ENCODE measurements around the gene ZNF385A. TPM values are rescaled to one million over a fixed set of nuclear protein-coding genes. Genes with fewer than 3 reads are reported as not detected.
A peak's percentile ranks its signal among the peaks of the same experiment; 100 is the strongest.

The ZNF385A gene
- total RNA-seq, 1 donor from 2014 or later, result 28.3 TPM

DNA sequence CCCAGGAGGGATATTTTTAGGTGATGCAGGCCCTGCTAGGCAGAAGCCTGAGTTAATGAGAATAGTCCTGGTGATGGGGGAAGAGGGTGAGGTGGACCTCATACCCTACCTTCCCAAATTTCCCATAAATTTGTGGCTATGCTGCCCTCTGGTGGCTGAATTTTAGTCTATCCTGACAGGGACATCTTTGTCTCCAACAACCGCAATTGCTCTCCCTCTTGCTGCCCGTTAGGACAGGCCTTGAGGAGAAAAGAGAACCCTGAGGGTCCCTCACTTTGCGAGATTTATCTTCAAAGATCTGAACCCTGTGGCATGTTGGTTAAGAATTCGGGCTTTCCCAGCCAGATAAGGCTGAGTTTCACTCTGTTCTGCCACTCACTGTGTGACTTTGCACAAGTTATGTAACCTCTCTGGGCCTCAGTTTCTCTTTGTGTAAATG is 9.8 kb upstream of the ZNF385A start:
- intact Hi-C loops (cut with DNase I), result no loop called here
- no peaks in the 10 kb centered on the region for H3K9me3 ChIP-seq
- TF ChIP-seq, protein P1, sequence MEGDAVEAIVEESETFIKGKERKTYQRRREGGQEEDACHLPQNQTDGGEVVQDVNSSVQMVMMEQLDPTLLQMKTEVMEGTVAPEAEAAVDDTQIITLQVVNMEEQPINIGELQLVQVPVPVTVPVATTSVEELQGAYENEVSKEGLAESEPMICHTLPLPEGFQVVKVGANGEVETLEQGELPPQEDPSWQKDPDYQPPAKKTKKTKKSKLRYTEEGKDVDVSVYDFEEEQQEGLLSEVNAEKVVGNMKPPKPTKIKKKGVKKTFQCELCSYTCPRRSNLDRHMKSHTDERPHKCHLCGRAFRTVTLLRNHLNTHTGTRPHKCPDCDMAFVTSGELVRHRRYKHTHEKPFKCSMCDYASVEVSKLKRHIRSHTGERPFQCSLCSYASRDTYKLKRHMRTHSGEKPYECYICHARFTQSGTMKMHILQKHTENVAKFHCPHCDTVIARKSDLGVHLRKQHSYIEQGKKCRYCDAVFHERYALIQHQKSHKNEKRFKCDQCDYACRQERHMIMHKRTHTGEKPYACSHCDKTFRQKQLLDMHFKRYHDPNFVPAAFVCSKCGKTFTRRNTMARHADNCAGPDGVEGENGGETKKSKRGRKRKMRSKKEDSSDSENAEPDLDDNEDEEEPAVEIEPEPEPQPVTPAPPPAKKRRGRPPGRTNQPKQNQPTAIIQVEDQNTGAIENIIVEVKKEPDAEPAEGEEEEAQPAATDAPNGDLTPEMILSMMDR (IDR thresholded peaks at IDR 0.05), result peak; percentile 73
- H3K27me3 ChIP-seq (ENCODE audit: low read depth), result no peaks in the 10 kb centered on the region
- H3K27ac ChIP-seq, result peak overlapping the region; percentile 21
- peaks cover 31% of the 10 kb centered on the region for H3K4me1 ChIP-seq
- peaks cover 58% of the 10 kb centered on the region for H3K36me3 ChIP-seq
- H3K4me3 ChIP-seq, result no peak overlapping the region
- DNase-seq (no peak), ATAC-seq (peak; percentile 14 to 53)

DNA sequence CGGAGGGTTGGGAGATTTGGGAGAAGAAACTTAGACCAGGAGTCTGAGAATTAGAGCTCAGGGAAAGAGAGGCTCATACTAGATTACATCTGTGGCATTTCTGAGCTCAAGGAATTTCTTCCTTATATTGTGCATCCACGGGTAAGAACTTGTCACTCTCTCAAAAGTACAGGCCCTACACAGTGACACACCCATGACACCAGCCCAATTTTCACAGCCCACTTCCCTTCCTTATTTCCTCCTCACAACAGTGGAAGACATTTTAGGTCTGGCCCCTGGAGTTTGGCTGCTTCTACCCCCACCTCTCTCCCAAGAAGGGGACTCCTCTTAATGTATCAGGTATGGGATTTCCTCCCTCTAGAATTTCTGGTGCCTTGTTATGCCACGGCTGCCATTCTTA is 9.2 kb upstream of the ZNF385A start:
- Histone ChIP-seq H3K4me3 (no peak overlapping the region), H3K36me3 (peaks cover 52% of the 10 kb centered on the region), H3K9me3 (no peaks in the 10 kb centered on the region), H3K4me1 (peaks cover 31% of the 10 kb centered on the region), H3K27me3 (ENCODE audit: low read depth) (no peaks in the 10 kb centered on the region), H3K27ac (peak overlapping the region; percentile 21)
- intact Hi-C loops (cut with DNase I), result no loop called here
- no peak for DNase-seq
- ATAC-seq, result peak in 1 of 2 donors; percentile 7
- TF ChIP-seq, protein P1 (IDR thresholded peaks at IDR 0.05), result no peak

DNA sequence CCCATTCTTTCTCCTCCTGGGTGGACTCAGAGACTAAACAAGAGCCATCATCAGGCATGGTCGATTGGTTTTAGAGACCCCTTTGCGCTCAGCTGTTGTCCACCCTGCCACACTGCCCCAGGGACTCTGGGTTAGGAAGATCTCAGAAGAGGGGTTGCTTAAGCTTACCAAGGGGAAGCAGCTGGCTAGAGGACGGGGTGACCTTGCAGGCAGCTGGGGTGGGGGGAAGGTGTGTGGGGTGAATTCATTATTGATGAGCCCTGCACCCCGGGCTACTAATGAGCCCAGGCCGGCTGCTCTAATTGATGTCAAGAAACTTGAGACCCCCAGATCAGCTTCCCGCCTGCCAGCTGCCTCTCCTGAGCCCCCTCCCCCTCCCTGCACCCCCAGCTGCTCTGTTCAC is 8.7 kb upstream of the ZNF385A start:
- Histone ChIP-seq H3K36me3 (peaks cover 47% of the 10 kb centered on the region), H3K9me3 (no peaks in the 10 kb centered on the region), H3K4me3 (no peak overlapping the region), H3K27ac (no peak overlapping the region), H3K27me3 (ENCODE audit: low read depth) (no peaks in the 10 kb centered on the region), H3K4me1 (peaks cover 36% of the 10 kb centered on the region)
- no peak for ATAC-seq
- TF ChIP-seq, protein P1 (IDR thresholded peaks at IDR 0.05), result no peak
- no peak for DNase-seq
- intact Hi-C loops (cut with DNase I), result no loop called here

DNA sequence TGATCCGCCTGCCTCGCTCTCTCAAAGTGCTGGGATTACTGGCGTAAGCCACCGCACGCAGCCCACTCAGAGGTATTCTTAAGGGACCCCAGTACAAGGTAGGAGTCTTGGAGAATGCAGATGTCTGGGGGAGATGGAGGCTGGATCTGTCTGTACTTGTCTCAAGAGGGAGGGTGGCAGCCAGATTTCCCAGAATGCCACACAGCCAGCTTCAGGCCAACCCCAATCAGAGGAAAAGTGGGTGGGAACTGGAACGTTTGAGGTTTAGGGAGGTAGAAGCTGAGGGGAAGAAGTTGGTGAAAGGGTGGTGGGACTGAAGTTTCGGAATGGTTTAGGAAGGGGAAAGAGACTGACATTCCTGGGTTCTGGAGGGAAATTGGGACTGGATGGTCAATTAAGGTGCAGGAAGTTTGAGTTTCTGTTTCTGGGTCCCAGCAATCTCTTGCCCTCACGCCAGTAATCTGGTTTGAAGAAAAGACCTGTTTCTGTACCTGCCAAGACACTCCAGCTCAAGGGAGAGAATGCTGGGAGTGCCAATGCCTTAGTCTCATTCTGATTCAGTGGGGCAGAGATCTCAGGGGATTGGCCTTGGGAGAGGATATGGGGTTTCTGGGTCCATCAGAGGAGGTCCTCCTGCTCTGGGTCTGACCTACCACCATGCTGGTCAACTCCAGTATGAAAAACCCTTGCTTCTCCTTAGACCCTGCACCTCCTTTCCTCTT is 8.1 kb upstream of the ZNF385A start:
- ATAC-seq (no peak), DNase-seq (no peak)
- Histone ChIP-seq H3K4me1 (peaks cover 37% of the 10 kb centered on the region), H3K4me3 (no peak overlapping the region), H3K27ac (no peak overlapping the region), H3K27me3 (ENCODE audit: low read depth) (no peaks in the 10 kb centered on the region), H3K36me3 (peaks cover 41% of the 10 kb centered on the region), H3K9me3 (no peaks in the 10 kb centered on the region)
- intact Hi-C loops (cut with DNase I), result no loop called here
- TF ChIP-seq, protein P1 (IDR thresholded peaks at IDR 0.05), result no peak

DNA sequence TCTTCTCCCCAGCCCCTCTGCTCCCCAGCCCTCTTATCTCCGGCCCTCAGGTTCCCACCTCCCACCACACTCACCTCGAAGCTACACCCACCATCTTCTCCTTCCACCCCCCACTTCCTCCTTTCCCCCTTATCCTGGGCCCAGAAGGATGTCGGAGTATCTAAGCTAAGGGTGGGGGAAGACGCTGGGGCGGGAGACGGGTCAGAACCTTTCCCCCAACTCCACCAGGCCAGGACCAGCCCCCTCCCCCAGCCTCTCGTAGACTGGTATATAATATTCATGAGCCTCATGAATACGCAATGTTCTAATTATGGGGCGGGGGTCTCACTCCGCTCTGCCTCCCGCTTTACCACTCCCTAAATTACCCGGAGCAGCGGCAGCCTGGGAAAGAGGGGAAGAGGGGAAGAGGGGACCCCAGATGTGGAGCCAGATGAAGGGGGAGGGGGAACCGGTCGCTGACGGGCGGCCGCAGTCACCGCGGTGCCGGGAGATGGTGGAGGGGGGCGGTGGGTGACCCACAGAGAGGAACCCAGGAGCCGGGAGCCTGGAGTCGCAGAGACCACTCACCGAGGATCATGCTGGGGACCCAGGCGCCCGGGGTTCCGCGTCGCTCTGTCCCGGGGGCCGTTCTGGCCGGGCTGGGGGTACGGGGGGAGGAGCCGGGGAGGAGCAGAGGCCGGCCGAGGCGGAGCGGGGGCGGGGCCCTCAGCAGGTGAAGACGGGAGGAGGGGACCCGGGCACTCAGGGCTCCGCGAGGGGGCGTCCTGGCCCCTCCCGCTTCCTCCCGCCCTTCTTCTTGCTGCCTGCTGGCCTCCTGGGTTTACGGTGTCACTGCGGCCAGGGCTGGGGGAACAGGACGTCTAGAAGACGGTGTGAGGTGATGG is 6.4 kb upstream of the ZNF385A start:
- peaks cover 37% of the 10 kb centered on the region for H3K4me1 ChIP-seq
- DNase-seq, result no peak
- peak; percentile 56 to 62 for ATAC-seq

More for the DNA sequence above, 6.4 kb upstream of the ZNF385A start:
- Histone ChIP-seq H3K27ac (no peak overlapping the region), H3K36me3 (peaks cover 24% of the 10 kb centered on the region), H3K4me3 (peak overlapping the region; percentile 48), H3K9me3 (no peaks in the 10 kb centered on the region), H3K27me3 (ENCODE audit: low read depth) (no peaks in the 10 kb centered on the region)
- intact Hi-C loops (cut with DNase I), result no loop called here
- TF ChIP-seq, protein P1 (IDR thresholded peaks at IDR 0.05), result no peak
